PC-3 (cell line): ENCODE results near the gene PPP1R12B.
"Not testable (repeated sequence)": the region's sequence is repeated elsewhere in the genome, so short reads cannot be mapped to it uniquely, and the experiment has no call there.

ENCODE experiments used
- CTCF ChIP-seq: fragments of 300-600 bp; sonication (generic); conservative IDR thresholded peaks from 2 replicates; pipeline ENCODE4 v1.5.1; 2017; ENCODE audit warnings: antibody characterized with exemption, low read depth, mild to moderate bottlenecking, low read length
- EZH2 ChIP-seq: fragments of 300-600 bp; sonication (generic); IDR thresholded peaks from one replicate; pipeline ENCODE4 v1.6.1; 2017; ENCODE audit warnings: antibody characterized with exemption, mild to moderate bottlenecking, low read length; ENCODE audit not compliant: unreplicated experiment

GRCh38 chr1:202464153-202464742 is 115.7 kb downstream of the PPP1R12B start:
- TF ChIP-seq CTCF, result peak; percentile 60
- TF ChIP-seq EZH2, result not testable (repeated sequence)
